Activated naive CD8-positive, alpha-beta T cell (primary cell): ENCODE results near the gene FREY1.
A peak's percentile ranks its signal among the peaks of the same experiment; 100 is the strongest.

ENCODE experiments used
- H3K27ac Mint-ChIP-seq: one replicate; pipeline ENCODE4 v1.8.0; 2021; ENCODE audit warnings: mixed read lengths
- H3K27me3 Mint-ChIP-seq: one replicate; pipeline ENCODE4 v1.8.0; 2021; ENCODE audit warnings: mixed read lengths
- H3K36me3 Mint-ChIP-seq: one replicate; pipeline ENCODE4 v1.8.0; 2021; ENCODE audit warnings: mixed read lengths
- H3K4me1 Mint-ChIP-seq: one replicate; pipeline ENCODE4 v1.8.0; 2021; ENCODE audit warnings: low read depth, mixed read lengths
- H3K4me3 Mint-ChIP-seq: one replicate; pipeline ENCODE4 v1.8.0; 2021; ENCODE audit warnings: mild to moderate bottlenecking, mixed read lengths
- H3K9me3 Mint-ChIP-seq: one replicate; pipeline ENCODE4 v1.8.0; 2021; ENCODE audit warnings: low read depth, mixed read lengths

FREY1 gene

DNA sequence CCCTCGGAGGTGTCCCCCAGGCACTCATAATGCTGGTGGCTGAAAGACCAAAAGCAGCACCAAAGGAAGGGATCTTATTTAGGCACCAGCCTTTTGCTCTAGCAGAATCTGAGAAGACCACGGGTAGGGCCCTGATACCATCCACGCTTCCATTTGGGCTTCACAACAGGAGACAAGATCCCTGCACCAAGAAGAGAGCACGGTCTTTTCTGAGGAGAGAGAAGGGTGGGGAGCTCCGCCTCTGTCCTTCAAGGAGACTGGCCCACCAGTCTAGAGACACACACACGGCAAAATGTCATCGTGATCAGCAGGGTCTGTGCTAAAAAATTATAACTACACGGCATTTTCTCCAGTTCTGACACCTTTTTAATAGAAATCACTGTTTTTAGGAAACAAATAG lies 25.1 kb upstream of the FREY1 start:
- Mint-ChIP-seq H3K4me1 (peaks cover 20% of the 10 kb centered on the region), H3K4me3 (no peak overlapping the region), H3K27ac (no peak overlapping the region)

GRCh38 chr11:45931739-45932138 lies 24.7 kb upstream of the FREY1 start:
- Mint-ChIP-seq H3K9me3 (no peaks in the 10 kb centered on the region), H3K27ac (peak overlapping the region; percentile 54), H3K4me1 (peaks cover 23% of the 10 kb centered on the region), H3K36me3 (peaks cover 1% of the 10 kb centered on the region), H3K27me3 (no peaks in the 10 kb centered on the region), H3K4me3 (no peak overlapping the region)

More for the DNA sequence above, 25.1 kb upstream of the FREY1 start:
- Mint-ChIP-seq H3K27me3 (no peaks in the 10 kb centered on the region), H3K36me3 (peaks cover 2% of the 10 kb centered on the region), H3K9me3 (no peaks in the 10 kb centered on the region)

DNA sequence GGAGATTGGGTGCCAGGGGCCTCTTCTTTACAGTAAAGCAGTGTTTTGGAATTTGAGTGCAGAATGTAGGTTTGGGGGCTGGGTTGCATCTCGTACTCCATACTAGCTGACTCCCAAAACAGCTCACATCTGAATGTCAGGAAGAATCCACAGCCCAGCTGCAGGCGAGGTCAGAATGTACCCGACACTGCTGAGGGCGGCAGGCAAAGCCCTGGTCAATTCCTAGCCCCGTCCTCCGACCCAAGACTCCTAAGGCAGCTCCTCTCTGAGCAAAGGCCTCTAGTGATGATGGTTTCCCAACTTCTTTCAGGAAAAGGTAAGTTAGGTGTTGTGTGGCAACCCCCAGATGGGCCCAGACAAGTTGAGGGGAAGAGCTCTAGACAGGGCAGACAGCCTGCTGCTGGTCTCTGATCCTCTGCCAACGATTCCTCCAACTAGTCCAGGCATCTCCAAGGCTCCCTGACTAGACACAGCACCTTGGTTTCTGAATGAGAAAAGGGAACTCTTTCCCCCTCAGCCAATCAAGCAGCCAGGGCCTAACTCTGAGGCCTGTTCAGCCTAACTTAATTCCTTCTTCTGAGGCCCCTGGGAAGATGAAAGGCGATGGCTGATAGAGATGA lies 24.0 kb upstream of the FREY1 start:
- Mint-ChIP-seq H3K36me3 (no peaks in the 10 kb centered on the region), H3K27ac (peak overlapping the region; percentile 54), H3K27me3 (no peaks in the 10 kb centered on the region), H3K4me1 (peaks cover 23% of the 10 kb centered on the region), H3K9me3 (no peaks in the 10 kb centered on the region), H3K4me3 (no peak overlapping the region)

DNA sequence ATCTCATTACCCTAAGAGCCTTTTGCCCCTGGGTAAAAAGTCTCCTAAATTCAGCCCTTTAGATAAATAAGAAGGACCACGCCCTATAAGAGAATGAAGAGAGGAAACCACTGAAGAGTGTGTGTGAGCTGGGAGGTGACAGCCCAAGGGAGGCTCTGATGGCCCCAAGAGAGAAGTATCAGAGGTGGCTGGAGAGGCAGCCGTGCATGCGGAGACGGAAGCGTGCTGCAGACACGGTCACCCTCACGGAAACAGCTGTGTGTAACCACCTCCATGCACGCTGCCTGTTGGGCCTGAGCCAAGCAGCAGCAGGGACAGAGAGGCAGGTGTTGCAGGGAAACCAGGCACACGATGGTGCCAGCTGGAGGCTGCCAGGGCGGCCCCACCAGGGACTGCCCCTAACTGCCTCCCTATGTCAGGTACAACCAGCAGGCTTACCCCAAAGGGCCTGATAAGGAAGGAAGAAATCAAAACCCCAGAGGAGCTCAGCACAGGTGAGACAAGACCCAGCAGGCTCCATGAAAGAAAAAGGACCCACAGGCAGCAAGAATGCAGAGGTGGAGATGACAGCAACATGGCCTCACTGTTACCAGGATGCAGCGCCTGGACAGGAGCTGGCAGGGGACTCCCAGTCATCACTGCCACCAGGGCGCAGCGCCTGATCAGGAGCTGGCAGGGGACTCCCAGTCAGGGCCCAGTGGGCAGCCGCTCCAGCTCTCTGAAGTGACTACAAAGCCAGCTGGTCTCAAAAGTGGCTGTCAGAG lies 23.1 kb upstream of the FREY1 start:
- peak overlapping the region; percentile 76 for H3K27ac Mint-ChIP-seq
- peak overlapping the region; percentile 65 for H3K4me3 Mint-ChIP-seq
- no peaks in the 10 kb centered on the region for H3K27me3 Mint-ChIP-seq
- peaks cover 23% of the 10 kb centered on the region for H3K4me1 Mint-ChIP-seq
- no peaks in the 10 kb centered on the region for H3K9me3 Mint-ChIP-seq
- H3K36me3 Mint-ChIP-seq: no peaks in the 10 kb centered on the region

DNA sequence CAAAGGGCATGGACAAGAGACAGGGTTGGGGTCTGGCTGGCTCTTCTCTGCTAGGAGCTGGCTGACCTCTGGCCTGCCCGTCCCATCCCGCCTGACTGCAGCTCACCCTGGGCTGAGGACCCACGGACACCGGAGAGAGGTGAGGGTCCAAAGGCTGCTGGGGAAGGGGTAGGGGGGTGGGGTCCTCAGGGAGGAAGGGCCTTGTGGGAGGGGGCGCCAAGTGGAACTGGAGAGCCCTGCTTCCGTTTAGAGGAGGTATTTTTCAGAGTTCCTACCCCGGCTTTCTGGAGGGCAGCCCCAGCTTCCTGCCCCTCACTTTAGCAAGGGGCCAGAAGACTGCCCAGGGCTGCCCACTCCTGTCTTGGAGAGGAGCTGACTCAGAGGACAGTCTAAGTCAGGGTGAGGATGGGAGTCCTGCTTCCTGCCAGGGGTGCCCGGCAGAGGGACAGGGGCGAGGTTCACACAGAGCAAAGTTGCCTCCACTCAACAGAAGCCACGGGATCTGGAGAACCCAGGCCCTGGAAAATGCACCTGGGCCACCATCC lies 22.5 kb upstream of the FREY1 start:
- Mint-ChIP-seq H3K9me3 (no peaks in the 10 kb centered on the region), H3K36me3 (no peaks in the 10 kb centered on the region), H3K4me3 (peak overlapping the region; percentile 65), H3K27me3 (no peaks in the 10 kb centered on the region), H3K4me1 (peaks cover 23% of the 10 kb centered on the region), H3K27ac (peak overlapping the region; percentile 76)

- no peaks in the 10 kb centered on the region for H3K36me3 Mint-ChIP-seq
- H3K9me3 Mint-ChIP-seq: no peaks in the 10 kb centered on the region
- no peak overlapping the region for H3K4me3 Mint-ChIP-seq
- H3K27me3 Mint-ChIP-seq: no peaks in the 10 kb centered on the region
- no peak overlapping the region for H3K27ac Mint-ChIP-seq
- H3K4me1 Mint-ChIP-seq: peaks cover 28% of the 10 kb centered on the region
Measured at GRCh38 chr11:45928535-45929215, 21.6 kb upstream of the FREY1 start.

DNA sequence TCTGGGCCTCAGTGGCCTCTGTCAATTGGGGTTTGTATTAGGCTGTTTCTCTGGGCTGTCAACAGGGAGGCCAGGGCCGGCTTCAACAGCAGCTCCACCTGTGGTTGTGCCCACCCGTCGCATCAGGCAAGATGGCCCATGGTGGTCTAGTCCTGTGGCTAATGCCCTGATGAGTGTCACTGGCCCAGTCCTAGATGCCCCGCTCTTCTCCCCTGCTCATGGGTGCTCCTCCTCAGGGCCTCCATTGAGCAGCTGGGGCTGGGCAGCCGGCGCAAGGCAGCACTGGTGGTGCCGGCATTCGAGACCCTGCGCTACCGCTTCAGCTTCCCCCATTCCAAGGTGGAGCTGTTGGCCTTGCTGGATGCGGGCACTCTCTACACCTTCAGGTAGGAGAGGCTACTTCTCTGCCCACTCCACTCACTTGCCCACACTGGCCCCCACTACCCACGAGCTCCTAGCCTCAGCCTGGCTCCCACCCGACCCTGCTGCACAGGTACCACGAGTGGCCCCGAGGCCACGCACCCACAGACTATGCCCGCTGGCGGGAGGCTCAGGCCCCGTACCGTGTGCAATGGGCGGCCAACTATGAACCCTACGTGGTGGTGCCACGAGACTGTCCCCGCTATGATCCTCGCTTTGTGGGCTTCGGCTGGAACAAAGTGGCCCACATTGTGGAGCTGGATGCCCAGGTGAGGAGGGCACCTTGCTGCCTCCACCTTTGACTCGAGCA lies 20.8 kb upstream of the FREY1 start:
- Mint-ChIP-seq H3K4me3 (no peak overlapping the region), H3K4me1 (peaks cover 32% of the 10 kb centered on the region), H3K36me3 (no peaks in the 10 kb centered on the region), H3K27me3 (no peaks in the 10 kb centered on the region), H3K27ac (peak overlapping the region; percentile 82), H3K9me3 (no peaks in the 10 kb centered on the region)

GRCh38 chr11:45927332-45927683 lies 20.2 kb upstream of the FREY1 start:
- Mint-ChIP-seq H3K9me3 (no peaks in the 10 kb centered on the region), H3K27me3 (no peaks in the 10 kb centered on the region), H3K36me3 (no peaks in the 10 kb centered on the region), H3K27ac (peak overlapping the region; percentile 82), H3K4me3 (no peak overlapping the region), H3K4me1 (peaks cover 32% of the 10 kb centered on the region)

DNA sequence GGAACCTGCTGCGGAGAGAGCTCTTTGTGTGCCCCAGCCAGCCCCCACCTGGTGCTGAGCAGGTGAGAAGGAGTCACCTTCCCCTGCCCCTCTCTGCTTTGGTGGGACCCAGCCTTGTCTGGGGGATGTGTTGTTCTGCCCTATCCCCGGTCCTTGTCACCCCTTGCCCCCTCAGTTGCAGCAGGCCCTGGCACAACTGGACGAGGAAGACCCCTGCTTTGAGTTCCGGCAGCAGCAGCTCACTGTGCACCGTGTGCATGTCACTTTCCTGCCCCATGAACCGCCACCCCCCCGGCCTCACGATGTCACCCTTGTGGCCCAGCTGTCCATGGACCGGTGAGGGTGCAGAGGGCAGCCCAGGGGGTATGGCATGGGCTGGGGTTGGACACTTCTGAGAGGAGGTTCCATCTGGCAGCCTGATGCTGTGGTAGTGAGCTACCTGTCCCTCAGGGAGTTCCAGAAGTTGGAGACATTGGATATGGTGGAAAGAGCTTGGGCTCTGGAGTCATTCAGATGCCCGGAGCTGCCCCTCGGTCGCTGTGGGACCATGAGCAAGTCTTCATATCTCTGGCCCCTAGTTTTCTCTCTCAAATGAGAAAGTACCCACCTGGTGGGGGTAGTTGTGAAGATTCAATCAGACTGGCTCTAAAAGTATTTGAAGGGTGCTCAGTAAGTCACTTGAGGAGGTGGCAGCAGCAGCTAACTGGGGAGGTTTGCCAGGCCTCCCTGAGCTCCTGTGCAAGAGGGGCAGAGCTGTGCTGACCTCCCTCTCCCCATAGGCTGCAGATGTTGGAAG lies 19.7 kb upstream of the FREY1 start:
- Mint-ChIP-seq H3K4me3 (no peak overlapping the region), H3K4me1 (peaks cover 32% of the 10 kb centered on the region), H3K36me3 (no peaks in the 10 kb centered on the region), H3K27me3 (no peaks in the 10 kb centered on the region), H3K9me3 (no peaks in the 10 kb centered on the region), H3K27ac (no peak overlapping the region)

GRCh38 chr11:45926001-45926401 lies 18.9 kb upstream of the FREY1 start:
- no peaks in the 10 kb centered on the region for H3K36me3 Mint-ChIP-seq
- H3K4me1 Mint-ChIP-seq: peaks cover 32% of the 10 kb centered on the region
- no peak overlapping the region for H3K4me3 Mint-ChIP-seq
- H3K27ac Mint-ChIP-seq: no peak overlapping the region
- H3K9me3 Mint-ChIP-seq: no peaks in the 10 kb centered on the region
- no peaks in the 10 kb centered on the region for H3K27me3 Mint-ChIP-seq

DNA sequence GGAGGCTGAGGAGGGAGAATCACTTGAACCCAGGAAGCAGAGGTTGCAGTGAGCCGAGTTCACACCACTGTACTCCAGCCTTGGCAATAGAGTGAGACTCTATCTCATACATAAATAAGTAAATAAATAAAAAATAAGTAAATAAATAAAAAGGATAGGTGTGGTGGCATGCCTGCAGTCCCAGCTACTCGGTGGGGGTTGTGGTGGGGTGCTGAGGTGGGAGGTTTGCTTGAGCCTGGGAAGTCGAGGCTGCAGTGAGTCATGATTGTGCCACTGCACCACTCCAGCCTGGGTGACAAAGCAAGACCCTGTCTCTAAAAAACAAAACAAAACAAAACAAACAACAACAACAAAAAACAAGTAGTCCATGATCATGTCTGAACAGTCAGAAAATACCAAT lies 18.5 kb upstream of the FREY1 start:
- Mint-ChIP-seq H3K4me1 (peaks cover 29% of the 10 kb centered on the region), H3K4me3 (no peak overlapping the region), H3K9me3 (no peaks in the 10 kb centered on the region), H3K36me3 (no peaks in the 10 kb centered on the region), H3K27ac (no peak overlapping the region), H3K27me3 (no peaks in the 10 kb centered on the region)

- Mint-ChIP-seq H3K9me3 (no peaks in the 10 kb centered on the region), H3K4me1 (peaks cover 23% of the 10 kb centered on the region), H3K36me3 (no peaks in the 10 kb centered on the region), H3K4me3 (no peak overlapping the region), H3K27ac (no peak overlapping the region), H3K27me3 (no peaks in the 10 kb centered on the region)
Measured at GRCh38 chr11:45924927-45925326, 17.9 kb upstream of the FREY1 start.

- Mint-ChIP-seq H3K27me3 (no peaks in the 10 kb centered on the region), H3K4me3 (peak overlapping the region; percentile 51), H3K9me3 (no peaks in the 10 kb centered on the region), H3K4me1 (peaks cover 26% of the 10 kb centered on the region), H3K27ac (no peak overlapping the region), H3K36me3 (no peaks in the 10 kb centered on the region)
Measured at GRCh38 chr11:45924036-45924915, 17.2 kb upstream of the FREY1 start.
